ENCODE results near the gene LAMB2. TPM values are rescaled to one million over a fixed set of nuclear protein-coding genes. Genes with fewer than 3 reads are reported as not detected.

Gene LAMB2
- total RNA-seq, 1 experiment from 2014 or later, result 118 TPM

GRCh38 chr3:49120096-49120437 is 12.8 kb downstream of the LAMB2 start:
- Mint-ChIP-seq H3K9me3 (no peaks in the 10 kb centered on the region), H3K27ac (peak overlapping the region; percentile 87), H3K36me3 (peaks cover 35% of the 10 kb centered on the region), H3K4me1 (peaks cover 4% of the 10 kb centered on the region), H3K4me3 (peak overlapping the region; percentile 82), H3K27me3 (ENCODE audit: low read depth) (no peaks in the 10 kb centered on the region)
- DNase-seq (ENCODE audit: low spot score), result no peak
- POLR2A ChIA-PET, result interaction anchor here (0.7 to 2.7 kb wide), 4 partner anchors 12 to 38 kb away, joined by 3 to 20 read pairs (median 5); partner anchors contain the start of genes LAMB2 and QRICH1
- CTCF ChIA-PET, result interaction anchor here (0.6 to 1.8 kb wide), 6 partner anchors 13 to 220 kb away, joined by 5 to 16 read pairs (median 7); partner anchors contain the start of genes LAMB2, NDUFAF3 and USP4
- TF ChIP-seq, protein P1, sequence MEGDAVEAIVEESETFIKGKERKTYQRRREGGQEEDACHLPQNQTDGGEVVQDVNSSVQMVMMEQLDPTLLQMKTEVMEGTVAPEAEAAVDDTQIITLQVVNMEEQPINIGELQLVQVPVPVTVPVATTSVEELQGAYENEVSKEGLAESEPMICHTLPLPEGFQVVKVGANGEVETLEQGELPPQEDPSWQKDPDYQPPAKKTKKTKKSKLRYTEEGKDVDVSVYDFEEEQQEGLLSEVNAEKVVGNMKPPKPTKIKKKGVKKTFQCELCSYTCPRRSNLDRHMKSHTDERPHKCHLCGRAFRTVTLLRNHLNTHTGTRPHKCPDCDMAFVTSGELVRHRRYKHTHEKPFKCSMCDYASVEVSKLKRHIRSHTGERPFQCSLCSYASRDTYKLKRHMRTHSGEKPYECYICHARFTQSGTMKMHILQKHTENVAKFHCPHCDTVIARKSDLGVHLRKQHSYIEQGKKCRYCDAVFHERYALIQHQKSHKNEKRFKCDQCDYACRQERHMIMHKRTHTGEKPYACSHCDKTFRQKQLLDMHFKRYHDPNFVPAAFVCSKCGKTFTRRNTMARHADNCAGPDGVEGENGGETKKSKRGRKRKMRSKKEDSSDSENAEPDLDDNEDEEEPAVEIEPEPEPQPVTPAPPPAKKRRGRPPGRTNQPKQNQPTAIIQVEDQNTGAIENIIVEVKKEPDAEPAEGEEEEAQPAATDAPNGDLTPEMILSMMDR (IDR thresholded peaks at IDR 0.05), result no peak
- TF ChIP-seq MYBL2 (CRISPR knock-in tag; IDR thresholded peaks at IDR 0.05) (no peak), NFYB (CRISPR knock-in tag; conservative IDR thresholded peaks at IDR 0.05; ENCODE audit: low read depth) (no peak), GABPB1 (CRISPR knock-in tag; IDR thresholded peaks at IDR 0.05) (no peak), ETV6 (CRISPR knock-in tag; IDR thresholded peaks at IDR 0.05) (no peak), TP53 (CRISPR knock-in tag; IDR thresholded peaks at IDR 0.05) (no peak), PRDM15 (CRISPR knock-in tag; IDR thresholded peaks at IDR 0.05) (no peak), E2F5 (CRISPR knock-in tag; IDR thresholded peaks at IDR 0.05) (no peak), KAT7 (CRISPR knock-in tag; IDR thresholded peaks at IDR 0.05; ENCODE audit: borderline replicate concordance) (no peak)
- TF ChIP-seq, protein P2, sequence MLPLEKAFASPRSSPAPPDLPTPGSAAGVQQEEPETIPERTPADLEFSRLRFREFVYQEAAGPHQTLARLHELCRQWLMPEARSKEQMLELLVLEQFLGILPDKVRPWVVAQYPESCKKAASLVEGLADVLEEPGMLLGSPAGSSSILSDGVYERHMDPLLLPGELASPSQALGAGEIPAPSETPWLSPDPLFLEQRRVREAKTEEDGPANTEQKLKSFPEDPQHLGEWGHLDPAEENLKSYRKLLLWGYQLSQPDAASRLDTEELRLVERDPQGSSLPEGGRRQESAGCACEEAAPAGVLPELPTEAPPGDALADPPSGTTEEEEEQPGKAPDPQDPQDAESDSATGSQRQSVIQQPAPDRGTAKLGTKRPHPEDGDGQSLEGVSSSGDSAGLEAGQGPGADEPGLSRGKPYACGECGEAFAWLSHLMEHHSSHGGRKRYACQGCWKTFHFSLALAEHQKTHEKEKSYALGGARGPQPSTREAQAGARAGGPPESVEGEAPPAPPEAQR (CRISPR knock-in tag; IDR thresholded peaks at IDR 0.05), result no peak
- ATAC-seq, result no peak

DNA sequence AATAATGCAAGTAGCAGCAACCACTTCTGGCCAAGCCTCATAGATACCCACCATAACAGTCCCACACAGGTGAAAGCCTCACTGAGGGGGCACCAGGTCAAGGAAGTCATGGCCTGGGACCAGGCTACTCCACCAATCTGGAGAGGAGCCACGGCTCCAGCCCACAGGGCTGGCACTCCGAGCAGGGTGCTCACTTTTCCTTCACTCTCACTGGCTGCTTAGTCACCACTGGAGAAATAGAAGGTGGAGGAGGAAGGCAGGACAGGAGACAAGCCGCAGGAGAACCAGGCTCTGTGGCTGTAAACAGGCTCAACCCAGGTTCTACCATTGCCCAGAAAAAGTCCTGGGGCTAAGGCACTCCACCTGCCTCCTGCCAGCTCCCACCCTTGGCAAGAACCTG is 13.4 kb downstream of the LAMB2 start:
- DNase-seq (ENCODE audit: low spot score) (no peak), ATAC-seq (no peak)
- no peaks in the 10 kb centered on the region for H3K9me3 Mint-ChIP-seq
- H3K36me3 Mint-ChIP-seq, result peaks cover 37% of the 10 kb centered on the region
- H3K4me3 Mint-ChIP-seq, result peak overlapping the region; percentile 82
- no peaks in the 10 kb centered on the region for H3K27me3 Mint-ChIP-seq (ENCODE audit: low read depth)
- H3K4me1 Mint-ChIP-seq, result peaks cover 4% of the 10 kb centered on the region
- ChIA-PET POLR2A (interaction anchor here (2.7 kb wide), 1 partner anchor 25 kb away, joined by 20 read pairs; the partner anchor contains the start of gene QRICH1), CTCF (no interaction called here)
- no peak overlapping the region for H3K27ac Mint-ChIP-seq
- TF ChIP-seq CDX4 (CRISPR knock-in tag; IDR thresholded peaks at IDR 0.05; ENCODE audit: borderline replicate concordance), result no peak
- TF ChIP-seq ZNF263 (CRISPR knock-in tag; IDR thresholded peaks at IDR 0.05; ENCODE audit: low read depth), result no peak
- no peak for TF ChIP-seq TCF7 (CRISPR knock-in tag; IDR thresholded peaks at IDR 0.05; ENCODE audit: low read depth)
- TF ChIP-seq USF1 (CRISPR knock-in tag; IDR thresholded peaks at IDR 0.05), result no peak
- TF ChIP-seq, protein P3, sequence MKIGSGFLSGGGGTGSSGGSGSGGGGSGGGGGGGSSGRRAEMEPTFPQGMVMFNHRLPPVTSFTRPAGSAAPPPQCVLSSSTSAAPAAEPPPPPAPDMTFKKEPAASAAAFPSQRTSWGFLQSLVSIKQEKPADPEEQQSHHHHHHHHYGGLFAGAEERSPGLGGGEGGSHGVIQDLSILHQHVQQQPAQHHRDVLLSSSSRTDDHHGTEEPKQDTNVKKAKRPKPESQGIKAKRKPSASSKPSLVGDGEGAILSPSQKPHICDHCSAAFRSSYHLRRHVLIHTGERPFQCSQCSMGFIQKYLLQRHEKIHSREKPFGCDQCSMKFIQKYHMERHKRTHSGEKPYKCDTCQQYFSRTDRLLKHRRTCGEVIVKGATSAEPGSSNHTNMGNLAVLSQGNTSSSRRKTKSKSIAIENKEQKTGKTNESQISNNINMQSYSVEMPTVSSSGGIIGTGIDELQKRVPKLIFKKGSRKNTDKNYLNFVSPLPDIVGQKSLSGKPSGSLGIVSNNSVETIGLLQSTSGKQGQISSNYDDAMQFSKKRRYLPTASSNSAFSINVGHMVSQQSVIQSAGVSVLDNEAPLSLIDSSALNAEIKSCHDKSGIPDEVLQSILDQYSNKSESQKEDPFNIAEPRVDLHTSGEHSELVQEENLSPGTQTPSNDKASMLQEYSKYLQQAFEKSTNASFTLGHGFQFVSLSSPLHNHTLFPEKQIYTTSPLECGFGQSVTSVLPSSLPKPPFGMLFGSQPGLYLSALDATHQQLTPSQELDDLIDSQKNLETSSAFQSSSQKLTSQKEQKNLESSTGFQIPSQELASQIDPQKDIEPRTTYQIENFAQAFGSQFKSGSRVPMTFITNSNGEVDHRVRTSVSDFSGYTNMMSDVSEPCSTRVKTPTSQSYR (CRISPR knock-in tag; IDR thresholded peaks at IDR 0.05), result no peak
- TF ChIP-seq, protein P4, sequence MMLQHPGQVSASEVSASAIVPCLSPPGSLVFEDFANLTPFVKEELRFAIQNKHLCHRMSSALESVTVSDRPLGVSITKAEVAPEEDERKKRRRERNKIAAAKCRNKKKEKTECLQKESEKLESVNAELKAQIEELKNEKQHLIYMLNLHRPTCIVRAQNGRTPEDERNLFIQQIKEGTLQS (CRISPR knock-in tag; conservative IDR thresholded peaks at IDR 0.05), result no peak
- TF ChIP-seq, protein P5, sequence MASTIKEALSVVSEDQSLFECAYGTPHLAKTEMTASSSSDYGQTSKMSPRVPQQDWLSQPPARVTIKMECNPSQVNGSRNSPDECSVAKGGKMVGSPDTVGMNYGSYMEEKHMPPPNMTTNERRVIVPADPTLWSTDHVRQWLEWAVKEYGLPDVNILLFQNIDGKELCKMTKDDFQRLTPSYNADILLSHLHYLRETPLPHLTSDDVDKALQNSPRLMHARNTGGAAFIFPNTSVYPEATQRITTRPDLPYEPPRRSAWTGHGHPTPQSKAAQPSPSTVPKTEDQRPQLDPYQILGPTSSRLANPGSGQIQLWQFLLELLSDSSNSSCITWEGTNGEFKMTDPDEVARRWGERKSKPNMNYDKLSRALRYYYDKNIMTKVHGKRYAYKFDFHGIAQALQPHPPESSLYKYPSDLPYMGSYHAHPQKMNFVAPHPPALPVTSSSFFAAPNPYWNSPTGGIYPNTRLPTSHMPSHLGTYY (CRISPR knock-in tag; IDR thresholded peaks at IDR 0.05), result no peak
- no peak for TF ChIP-seq ATF2 (CRISPR knock-in tag; IDR thresholded peaks at IDR 0.05; ENCODE audit: borderline replicate concordance, low read depth)
- no peak for TF ChIP-seq ELF4 (CRISPR knock-in tag; IDR thresholded peaks at IDR 0.05; ENCODE audit: low read depth)
